HUES48 (cell line): Measurements from ENCODE around the gene SHCBP1.
A peak's percentile ranks its signal among the peaks of the same experiment; 100 is the strongest.

ENCODE experiments used
- H3K27ac ChIP-seq: one replicate; pipeline ENCODE4 v1.7.0; 2013; ENCODE audit warnings: low read depth, low read length, inconsistent platforms
- H3K27me3 ChIP-seq: 2 replicates; pipeline ENCODE4 v1.6.1; 2013; ENCODE audit warnings: mild to moderate bottlenecking, low read length; ENCODE audit not compliant: control insufficient read depth, insufficient read depth
- H3K36me3 ChIP-seq: 2 replicates; pipeline ENCODE4 v1.6.1; 2013; ENCODE audit warnings: low read length; ENCODE audit not compliant: control insufficient read depth, insufficient read depth
- H3K4me1 ChIP-seq: 2 replicates; pipeline ENCODE4 v1.6.1; 2013; ENCODE audit warnings: mild to moderate bottlenecking, low read length; ENCODE audit not compliant: control insufficient read depth, insufficient read depth
- H3K4me3 ChIP-seq: 2 replicates; pipeline ENCODE4 v1.5.1; 2013; ENCODE audit warnings: mild to moderate bottlenecking, low read depth, low read length
- H3K9ac ChIP-seq: 2 replicates; pipeline ENCODE4 v1.6.1; 2013; ENCODE audit warnings: mild to moderate bottlenecking, low read depth, low read length, moderate library complexity
- H3K9me3 ChIP-seq: 2 replicates; pipeline ENCODE4 v1.6.1; 2013; ENCODE audit warnings: low read length; ENCODE audit not compliant: control insufficient read depth, insufficient read depth

Gene SHCBP1

GRCh38 chr16:46621006-46621933 lies at the start of gene SHCBP1:
SHCBP1 (minus strand) TSS chr16:46621379; CDS start chr16:46621359, 20 bp downstream.
- H3K4me1 ChIP-seq = peaks cover 5% of the 10 kb centered on the region
- H3K27ac ChIP-seq = peak within 1 kb of the TSS; percentile 85
- H3K4me3 ChIP-seq = peak within 1 kb of the TSS; percentile 94
- no peaks in the 10 kb centered on the region for H3K9me3 ChIP-seq
- H3K36me3 ChIP-seq = peaks cover 24% of the 10 kb centered on the region
- peak within 1 kb of the TSS; percentile 93 for H3K9ac ChIP-seq
- H3K27me3 ChIP-seq = no peaks in the 10 kb centered on the region

- Histone ChIP-seq H3K9ac (no peak overlapping the region), H3K36me3 (peaks cover 77% of the 10 kb centered on the region)
Observed at GRCh38 chr16:46662123-46662522, 40.9 kb upstream of the SHCBP1 start.

GRCh38 chr16:46658925-46659324 lies 37.7 kb upstream of the SHCBP1 start:
- H3K36me3 ChIP-seq = peaks cover 51% of the 10 kb centered on the region
- H3K27me3 ChIP-seq = no peaks in the 10 kb centered on the region
- H3K9me3 ChIP-seq = no peaks in the 10 kb centered on the region
- H3K27ac ChIP-seq = no peak overlapping the region
- H3K4me3 ChIP-seq = no peak overlapping the region
- no peaks in the 10 kb centered on the region for H3K4me1 ChIP-seq
- H3K9ac ChIP-seq = no peak overlapping the region

More at GRCh38 chr16:46662123-46662522, 40.9 kb upstream of the SHCBP1 start:
- Histone ChIP-seq H3K4me1 (no peaks in the 10 kb centered on the region), H3K27ac (no peak overlapping the region), H3K27me3 (no peaks in the 10 kb centered on the region), H3K9me3 (no peaks in the 10 kb centered on the region), H3K4me3 (no peak overlapping the region)

GRCh38 chr16:46651305-46651704 lies 30.1 kb upstream of the SHCBP1 start:
- Histone ChIP-seq H3K9ac (no peak overlapping the region), H3K4me1 (peaks cover 5% of the 10 kb centered on the region), H3K9me3 (no peaks in the 10 kb centered on the region), H3K27ac (no peak overlapping the region), H3K36me3 (no peaks in the 10 kb centered on the region), H3K4me3 (no peak overlapping the region), H3K27me3 (no peaks in the 10 kb centered on the region)

- Histone ChIP-seq H3K36me3 (no peaks in the 10 kb centered on the region), H3K4me1 (peaks cover 5% of the 10 kb centered on the region), H3K27me3 (no peaks in the 10 kb centered on the region), H3K9me3 (no peaks in the 10 kb centered on the region), H3K27ac (no peak overlapping the region), H3K9ac (no peak overlapping the region), H3K4me3 (no peak overlapping the region)
Observed at GRCh38 chr16:46650254-46650623, 29.1 kb upstream of the SHCBP1 start.

GRCh38 chr16:46649588-46650253 lies 28.5 kb upstream of the SHCBP1 start:
- no peaks in the 10 kb centered on the region for H3K9me3 ChIP-seq
- no peak overlapping the region for H3K9ac ChIP-seq
- no peaks in the 10 kb centered on the region for H3K27me3 ChIP-seq
- H3K27ac ChIP-seq = no peak overlapping the region
- H3K4me1 ChIP-seq = peaks cover 5% of the 10 kb centered on the region
- no peak overlapping the region for H3K4me3 ChIP-seq
- no peaks in the 10 kb centered on the region for H3K36me3 ChIP-seq

- no peak overlapping the region for H3K27ac ChIP-seq
- no peak overlapping the region for H3K4me3 ChIP-seq
- H3K9ac ChIP-seq = no peak overlapping the region
- peaks cover 5% of the 10 kb centered on the region for H3K4me1 ChIP-seq
- H3K9me3 ChIP-seq = no peaks in the 10 kb centered on the region
- no peaks in the 10 kb centered on the region for H3K27me3 ChIP-seq
- no peaks in the 10 kb centered on the region for H3K36me3 ChIP-seq
Observed at GRCh38 chr16:46648656-46649055, 27.5 kb upstream of the SHCBP1 start.

GRCh38 chr16:46638947-46639925 lies 18.1 kb upstream of the SHCBP1 start:
- no peaks in the 10 kb centered on the region for H3K4me1 ChIP-seq
- no peak overlapping the region for H3K4me3 ChIP-seq
- no peak overlapping the region for H3K27ac ChIP-seq
- no peaks in the 10 kb centered on the region for H3K27me3 ChIP-seq
- H3K36me3 ChIP-seq = no peaks in the 10 kb centered on the region
- H3K9ac ChIP-seq = no peak overlapping the region
- no peaks in the 10 kb centered on the region for H3K9me3 ChIP-seq

- H3K27me3 ChIP-seq = no peaks in the 10 kb centered on the region
- H3K27ac ChIP-seq = peak overlapping the region; percentile 10
- H3K4me1 ChIP-seq = peaks cover 3% of the 10 kb centered on the region; the same call in 1 of the 2 replicates
- no peaks in the 10 kb centered on the region for H3K9me3 ChIP-seq
- no peaks in the 10 kb centered on the region for H3K36me3 ChIP-seq
- H3K9ac ChIP-seq = no peak overlapping the region
- H3K4me3 ChIP-seq = peak overlapping the region; percentile 33; the same call in 1 of the 2 replicates
Observed at GRCh38 chr16:46632778-46633733, 11.9 kb upstream of the SHCBP1 start.
